Thyroid gland (tissue), 4 donors: ENCODE results near the gene RAB11A.

ENCODE experiments used
- CTCF ChIP-seq, 6 experiments: fragments of 200-600 bp in 3 of 6; fragments of 450-650 bp in 3 of 6; sonication (generic) in 3 of 6; IDR thresholded peaks; one replicate each; pipeline ENCODE4 v1.5.1; 2016 to 2019; ENCODE audit warnings: antibody characterized with exemption in 6 of 6, mild to moderate bottlenecking in 2 of 6, inconsistent platforms in 1 of 6, moderate library complexity in 1 of 6
- POLR2A ChIP-seq, 2 donors: fragments of 450-650 bp; IDR thresholded peaks; one replicate each; pipeline ENCODE4 v1.6.1; 2017; ENCODE audit warnings: antibody characterized with exemption in 2 of 2, mild to moderate bottlenecking in 2 of 2, moderate library complexity in 1 of 2

DNA sequence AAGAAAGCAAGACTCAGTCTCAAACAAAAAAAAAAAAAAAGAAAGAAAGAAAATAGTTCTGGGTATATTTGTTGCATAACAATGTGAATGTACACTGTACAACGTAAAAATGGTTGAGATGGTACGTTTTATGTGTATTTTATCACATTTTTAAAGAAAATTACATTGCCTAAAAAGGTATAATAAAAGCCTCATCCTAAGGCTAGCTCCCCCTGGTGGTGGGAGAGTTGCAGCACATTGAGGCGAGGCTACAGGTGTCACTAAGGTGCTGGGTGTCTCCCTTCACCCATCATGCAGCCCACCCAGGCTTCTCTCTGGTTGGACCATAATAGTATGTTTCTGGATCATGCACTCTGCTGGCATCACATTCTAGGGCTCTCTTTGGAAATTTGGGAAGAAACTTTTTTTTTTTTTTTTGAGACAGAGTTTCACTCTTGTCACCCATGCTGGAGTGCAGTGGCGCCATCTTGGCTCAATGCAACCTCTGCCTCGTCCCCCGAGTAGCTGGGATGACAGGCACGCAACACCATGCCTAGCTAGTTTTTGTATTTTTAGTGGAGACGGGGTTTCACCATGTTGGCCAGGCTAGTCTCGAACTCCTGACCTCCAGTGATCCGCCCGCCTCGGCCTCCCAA is 12.4 kb upstream of the RAB11A start:
- TF ChIP-seq CTCF (IDR thresholded peaks at IDR 0.05), result peak; percentile 63 to 82 (median 72)
- no peak for TF ChIP-seq POLR2A (IDR thresholded peaks at IDR 0.05)
